RWPE1 (cell line): ENCODE data around the gene LRRC32.

Experiments
- CTCF ChIA-PET: fragments of 350-600 bp; sonication (Branson Sonifier 250); formaldehyde crosslinking; extraction: SDS; loops from one replicate; lab custom pipeline; 2021; lab: Yijun Ruan, JAX
- POLR2A ChIA-PET: fragments of 400-600 bp; formaldehyde crosslinking; extraction: SDS; loops from one replicate; lab custom pipeline; 2020; ENCODE audit warnings: antibody characterized with exemption; ENCODE audit not compliant: low non-redundant PET; lab: Yijun Ruan, JAX
- DNase-seq: peaks from one replicate; pipeline ENCODE4 v3.0.0; 2012; ENCODE audit warnings: low spot score
- H3K27ac ChIP-seq: fragments of 450-650 bp; 2 replicates; pipeline ENCODE4 v1.5.1; 2017
- CTCF ChIP-seq: fragments of 450-650 bp; conservative IDR thresholded peaks from 2 replicates; pipeline ENCODE4 v1.5.1; 2017; ENCODE audit warnings: low read depth, mild to moderate bottlenecking

The LRRC32 gene

GRCh38 chr11:76629853-76630599 is 40.5 kb downstream of the LRRC32 start:
- TF ChIP-seq CTCF = no peak
- DNase-seq = no peak
- CTCF ChIA-PET = interaction anchor here (0.7 kb wide), 1 partner anchor 311 kb away, joined by 3 read pairs; no protein-coding TSS in a partner anchor
- POLR2A ChIA-PET = no interaction called here
- no peak overlapping the region for H3K27ac ChIP-seq

DNA sequence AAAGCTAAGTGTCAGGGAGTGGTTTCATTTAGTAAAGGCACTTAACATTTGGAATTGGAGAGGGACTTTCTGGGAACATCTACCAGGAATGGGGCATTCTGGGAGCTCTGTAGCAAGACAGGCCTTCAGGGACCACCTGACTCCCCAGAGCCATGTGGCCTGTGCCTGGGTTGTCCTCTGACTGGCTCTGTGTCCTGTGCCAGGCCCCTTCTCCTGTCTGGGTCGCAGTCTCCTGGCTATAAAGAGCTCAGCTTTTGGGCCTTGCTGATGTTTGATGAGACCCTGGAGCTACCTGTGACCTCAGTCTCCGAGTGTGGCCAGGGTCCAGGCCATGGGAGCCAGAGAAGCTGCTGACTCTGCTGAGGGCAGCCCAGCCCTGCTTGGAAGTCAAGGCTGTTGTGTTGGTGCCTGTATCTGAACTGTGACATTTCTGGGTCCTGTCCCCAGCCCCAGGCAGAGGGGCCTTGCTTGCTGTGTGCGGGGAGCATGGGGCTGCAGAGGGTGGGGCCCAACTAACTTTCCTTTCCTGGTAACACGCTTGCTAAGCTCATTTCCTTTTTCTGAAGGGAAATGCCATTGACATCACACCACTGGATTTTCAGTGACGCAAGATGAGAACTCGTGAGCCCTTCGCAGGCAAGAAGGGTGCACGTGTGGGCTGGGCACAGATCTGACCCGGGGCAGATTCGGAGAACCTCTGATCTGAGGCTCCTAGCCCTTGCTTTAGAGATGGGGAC is 41.3 kb downstream of the LRRC32 start:
- ChIA-PET CTCF (no interaction called here), POLR2A (no interaction called here)
- TF ChIP-seq CTCF = no peak
- no peak overlapping the region for H3K27ac ChIP-seq
- no peak for DNase-seq

- ChIA-PET CTCF (no interaction called here), POLR2A (no interaction called here)
- no peak for TF ChIP-seq CTCF
- H3K27ac ChIP-seq = no peak overlapping the region
- no peak for DNase-seq
These were observed 42.1 kb downstream of the LRRC32 start for GRCh38 chr11:76628408-76628947.

GRCh38 chr11:76627606-76628005 is 42.9 kb downstream of the LRRC32 start:
- POLR2A ChIA-PET = no interaction called here
- CTCF ChIA-PET = no interaction called here
- no peak for TF ChIP-seq CTCF
- no peak overlapping the region for H3K27ac ChIP-seq
- no peak for DNase-seq

GRCh38 chr11:76626921-76627401 is 43.6 kb downstream of the LRRC32 start:
- CTCF ChIA-PET = interaction anchor here (0.5 to 0.6 kb wide), 2 partner anchors 43 to 621 kb away, joined by 3 read pairs; no protein-coding TSS in a partner anchor
- no peak for TF ChIP-seq CTCF
- POLR2A ChIA-PET = no interaction called here
- no peak for DNase-seq
- H3K27ac ChIP-seq = no peak overlapping the region

DNA sequence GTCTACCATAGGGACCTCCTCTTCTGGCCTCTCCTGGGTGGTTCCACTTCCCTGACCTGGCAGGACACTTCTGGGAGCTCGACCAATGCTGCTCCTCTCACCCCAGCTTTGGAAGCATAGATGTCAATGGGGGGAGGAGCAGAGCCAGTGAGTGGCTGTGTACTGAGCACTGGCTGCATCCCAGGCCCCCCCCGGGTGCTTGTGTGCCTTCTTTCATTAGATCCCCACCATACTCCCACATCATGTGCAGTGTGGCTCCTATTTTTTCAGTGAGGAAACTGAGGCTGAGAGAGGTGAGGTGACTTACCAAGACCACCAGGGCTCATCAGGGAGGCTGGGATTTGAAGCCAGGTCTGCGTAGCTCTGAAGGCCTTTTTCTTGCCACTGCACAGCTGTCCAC is 44.3 kb downstream of the LRRC32 start:
- CTCF ChIA-PET = interaction anchor here (0.5 to 0.6 kb wide), 2 partner anchors 42 to 620 kb away, joined by 3 read pairs; no protein-coding TSS in a partner anchor
- H3K27ac ChIP-seq = no peak overlapping the region
- POLR2A ChIA-PET = no interaction called here
- DNase-seq = no peak
- no peak for TF ChIP-seq CTCF
